Coronary artery (tissue), 2 donors: Measurements from ENCODE around the gene PRPF40A.

Experiments
- DNase-seq: peaks from one replicate; pipeline ENCODE4 v3.0.0-alpha.2; 2017; ENCODE audit warnings: low spot score
- H3K27ac ChIP-seq, 2 donors: fragments of 200-600 bp; sonication (generic); one replicate each; pipeline ENCODE4 v1.5.1; 2016 to 2019
- H3K4me3 ChIP-seq: fragments of 200-600 bp; sonication (generic); 2 replicates; pipeline ENCODE4 v1.5.1; 2016; ENCODE audit warnings: mild to moderate bottlenecking, moderate library complexity
- TF ChIP-seq, protein P1 (sequence below): fragments of 200-600 bp; sonication (generic); IDR thresholded peaks from one replicate; pipeline ENCODE4 v1.5.1; 2019; ENCODE audit warnings: antibody characterized with exemption

The PRPF40A gene

DNA sequence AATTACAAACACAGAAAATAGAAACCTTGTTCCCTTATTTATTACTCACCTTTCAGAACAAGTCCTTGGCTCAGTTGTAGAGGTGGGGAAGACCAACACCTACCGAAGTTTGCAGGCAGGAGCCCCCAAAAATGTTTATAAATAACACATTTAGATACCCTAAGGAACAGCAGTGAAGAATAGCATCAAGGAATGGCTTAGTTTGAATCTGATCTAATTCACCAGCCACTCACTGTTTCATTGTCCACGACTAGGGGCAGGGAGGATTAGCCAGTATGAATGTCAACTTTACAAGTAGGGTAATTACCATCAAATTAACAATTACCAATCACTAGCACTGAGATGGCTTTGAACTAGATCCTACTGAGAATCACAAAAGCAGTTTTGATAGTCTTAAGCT is 65.4 kb downstream of the PRPF40A start:
- TF ChIP-seq, protein P1, sequence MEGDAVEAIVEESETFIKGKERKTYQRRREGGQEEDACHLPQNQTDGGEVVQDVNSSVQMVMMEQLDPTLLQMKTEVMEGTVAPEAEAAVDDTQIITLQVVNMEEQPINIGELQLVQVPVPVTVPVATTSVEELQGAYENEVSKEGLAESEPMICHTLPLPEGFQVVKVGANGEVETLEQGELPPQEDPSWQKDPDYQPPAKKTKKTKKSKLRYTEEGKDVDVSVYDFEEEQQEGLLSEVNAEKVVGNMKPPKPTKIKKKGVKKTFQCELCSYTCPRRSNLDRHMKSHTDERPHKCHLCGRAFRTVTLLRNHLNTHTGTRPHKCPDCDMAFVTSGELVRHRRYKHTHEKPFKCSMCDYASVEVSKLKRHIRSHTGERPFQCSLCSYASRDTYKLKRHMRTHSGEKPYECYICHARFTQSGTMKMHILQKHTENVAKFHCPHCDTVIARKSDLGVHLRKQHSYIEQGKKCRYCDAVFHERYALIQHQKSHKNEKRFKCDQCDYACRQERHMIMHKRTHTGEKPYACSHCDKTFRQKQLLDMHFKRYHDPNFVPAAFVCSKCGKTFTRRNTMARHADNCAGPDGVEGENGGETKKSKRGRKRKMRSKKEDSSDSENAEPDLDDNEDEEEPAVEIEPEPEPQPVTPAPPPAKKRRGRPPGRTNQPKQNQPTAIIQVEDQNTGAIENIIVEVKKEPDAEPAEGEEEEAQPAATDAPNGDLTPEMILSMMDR: no peak
- no peak for DNase-seq
- Histone ChIP-seq H3K4me3 (no peak overlapping the region), H3K27ac (no peak overlapping the region)

- TF ChIP-seq, protein P1: no peak
- Histone ChIP-seq H3K4me3 (no peak overlapping the region), H3K27ac (no peak overlapping the region)
- DNase-seq: no peak
These were observed 66.4 kb downstream of the PRPF40A start for GRCh38 chr2:152650768-152651371.

GRCh38 chr2:152649997-152650396 is 67.3 kb downstream of the PRPF40A start:
- Histone ChIP-seq H3K4me3 (no peak overlapping the region), H3K27ac (no peak overlapping the region)
- TF ChIP-seq, protein P1: no peak
- DNase-seq: no peak

DNA sequence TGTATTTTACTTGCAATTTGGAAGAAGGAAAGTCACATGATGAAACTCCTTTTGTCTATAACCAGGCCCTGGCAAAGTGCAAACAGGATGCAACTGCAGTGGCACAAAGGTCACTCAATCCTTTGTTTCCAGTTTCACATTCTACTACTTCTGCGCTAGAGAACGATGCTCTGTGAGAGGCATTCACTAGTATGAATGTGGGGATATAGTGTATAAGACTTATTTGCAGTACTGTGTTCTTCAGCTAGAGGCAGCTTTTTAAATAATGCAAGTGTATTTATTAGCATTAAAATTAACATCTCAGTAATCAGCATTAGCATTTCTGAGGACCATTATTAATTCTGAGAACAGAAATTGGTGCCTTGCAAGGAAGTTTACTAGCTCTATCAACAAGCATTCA is 68.9 kb downstream of the PRPF40A start:
- DNase-seq: no peak
- TF ChIP-seq, protein P1: no peak
- H3K4me3 ChIP-seq: no peak overlapping the region
- H3K27ac ChIP-seq: no peak overlapping the region

- TF ChIP-seq, protein P1: no peak
- no peak overlapping the region for H3K4me3 ChIP-seq
- H3K27ac ChIP-seq: peak overlapping the region in 1 of 2 donors; percentile 38
- DNase-seq: no peak
These were observed 69.7 kb downstream of the PRPF40A start for GRCh38 chr2:152647552-152647951.

GRCh38 chr2:152646775-152647174 is 70.5 kb downstream of the PRPF40A start:
- no peak for DNase-seq
- TF ChIP-seq, protein P1: no peak
- Histone ChIP-seq H3K4me3 (no peak overlapping the region), H3K27ac (peak overlapping the region in 1 of 2 donors; percentile 18)

DNA sequence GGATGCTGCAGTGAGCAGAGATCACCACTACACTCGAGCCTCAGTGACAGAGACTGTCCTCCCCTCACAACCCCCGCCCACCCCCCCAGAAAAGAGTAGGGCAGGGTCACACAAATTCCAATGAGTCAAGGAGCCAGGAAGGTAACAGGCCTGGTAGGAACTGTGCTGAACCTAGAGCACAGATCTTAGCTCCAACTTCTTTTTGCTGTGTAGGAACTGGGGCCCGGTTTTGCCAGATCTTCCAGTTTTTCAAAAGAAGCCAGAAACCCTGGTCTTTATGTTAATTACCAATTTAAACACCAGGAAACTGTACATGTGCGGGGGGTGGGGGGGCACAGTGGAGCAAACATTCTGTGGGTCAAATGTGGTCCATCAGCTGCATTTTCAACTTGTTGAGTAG is 71.0 kb downstream of the PRPF40A start:
- peak overlapping the region in 1 of 2 donors; percentile 18 for H3K27ac ChIP-seq
- no peak for DNase-seq
- H3K4me3 ChIP-seq: no peak overlapping the region
- TF ChIP-seq, protein P1: no peak
